HG02884 (cell line): ENCODE data around the gene ARID1B.
A peak's percentile ranks its signal among the peaks of the same experiment; 100 is the strongest.

Source experiments
- ATAC-seq: cut with Tn5 transposase; IDR thresholded peaks from one replicate; pipeline ENCODE4 v1.9.1; 2021; ENCODE audit warnings: mild to moderate bottlenecking, moderate library complexity; ENCODE audit not compliant: unreplicated experiment

Gene ARID1B

DNA sequence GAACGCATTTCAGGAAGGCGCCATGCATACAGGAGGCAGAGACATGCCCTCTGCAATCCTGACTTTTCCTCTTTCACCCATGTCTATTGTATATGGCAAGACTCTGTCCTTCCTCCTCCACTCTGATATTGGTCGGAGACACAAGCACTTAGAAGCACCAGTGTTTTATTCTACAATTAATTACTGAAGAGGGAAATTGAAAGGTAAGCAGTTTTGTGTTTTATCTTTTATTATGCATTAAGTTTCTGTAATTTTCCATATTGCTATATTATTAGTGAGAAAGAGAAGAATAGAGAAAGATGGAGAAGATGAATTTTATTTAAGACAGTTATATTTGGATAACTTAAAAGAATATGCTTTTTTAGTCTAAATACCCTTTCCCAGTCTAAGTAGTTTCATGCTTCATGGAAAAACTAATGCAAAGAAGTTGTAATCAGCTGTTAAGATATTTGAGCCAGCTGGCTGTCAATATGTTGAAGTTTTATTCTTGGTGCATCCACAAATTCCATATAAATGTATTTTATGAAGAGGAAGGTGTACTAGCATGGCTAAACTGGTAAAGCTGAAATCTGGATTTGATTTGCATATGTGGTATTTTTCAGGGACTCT, 13.6 kb downstream of the ARID1B start:
- no peak for ATAC-seq

DNA sequence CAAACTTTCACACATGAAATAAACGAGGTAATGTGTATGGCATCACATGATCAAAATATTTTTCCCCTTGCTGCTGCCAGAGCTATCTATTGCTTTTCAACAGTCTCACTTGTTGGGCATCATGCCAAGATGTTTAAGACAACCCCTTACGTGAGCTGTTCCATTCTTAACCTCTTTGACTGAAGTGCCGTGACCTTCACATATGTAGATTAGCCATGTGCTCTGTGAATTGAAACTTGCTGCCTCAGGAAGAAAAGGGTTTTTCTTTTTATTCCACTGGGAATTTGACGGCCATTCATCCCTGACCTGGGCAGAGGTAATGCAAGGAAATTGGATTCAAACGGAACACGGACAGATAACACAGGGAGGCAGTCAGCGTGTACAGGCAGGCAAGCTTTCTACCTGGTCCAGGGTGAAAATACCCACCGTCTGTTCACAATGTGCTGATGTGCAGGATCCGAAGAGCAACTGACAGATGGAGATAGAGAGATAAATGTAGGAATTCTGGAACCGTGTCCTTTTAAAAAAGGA, 14.2 kb downstream of the ARID1B start:
- peak; percentile 64 for ATAC-seq

DNA sequence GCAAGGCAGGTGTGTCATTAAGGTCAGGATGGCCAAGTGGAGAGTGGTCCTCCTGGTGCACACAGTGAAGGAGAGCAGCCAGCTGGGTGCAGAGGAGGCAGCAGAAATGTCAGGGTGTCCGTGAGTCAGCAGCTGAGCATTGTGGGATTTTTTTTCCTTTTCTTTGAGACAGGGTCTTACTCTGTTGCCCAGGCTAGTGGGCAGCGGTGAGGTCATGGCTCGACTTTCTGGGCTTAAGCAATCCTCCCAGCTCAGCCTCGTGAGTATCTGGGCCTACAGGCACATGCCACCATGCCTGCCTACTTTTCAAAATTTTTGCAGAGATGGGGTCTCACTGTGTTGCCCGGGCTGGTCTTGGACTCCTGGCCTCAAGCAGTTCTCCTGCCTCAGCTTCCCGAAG, 16.0 kb downstream of the ARID1B start:
- no peak for ATAC-seq

DNA sequence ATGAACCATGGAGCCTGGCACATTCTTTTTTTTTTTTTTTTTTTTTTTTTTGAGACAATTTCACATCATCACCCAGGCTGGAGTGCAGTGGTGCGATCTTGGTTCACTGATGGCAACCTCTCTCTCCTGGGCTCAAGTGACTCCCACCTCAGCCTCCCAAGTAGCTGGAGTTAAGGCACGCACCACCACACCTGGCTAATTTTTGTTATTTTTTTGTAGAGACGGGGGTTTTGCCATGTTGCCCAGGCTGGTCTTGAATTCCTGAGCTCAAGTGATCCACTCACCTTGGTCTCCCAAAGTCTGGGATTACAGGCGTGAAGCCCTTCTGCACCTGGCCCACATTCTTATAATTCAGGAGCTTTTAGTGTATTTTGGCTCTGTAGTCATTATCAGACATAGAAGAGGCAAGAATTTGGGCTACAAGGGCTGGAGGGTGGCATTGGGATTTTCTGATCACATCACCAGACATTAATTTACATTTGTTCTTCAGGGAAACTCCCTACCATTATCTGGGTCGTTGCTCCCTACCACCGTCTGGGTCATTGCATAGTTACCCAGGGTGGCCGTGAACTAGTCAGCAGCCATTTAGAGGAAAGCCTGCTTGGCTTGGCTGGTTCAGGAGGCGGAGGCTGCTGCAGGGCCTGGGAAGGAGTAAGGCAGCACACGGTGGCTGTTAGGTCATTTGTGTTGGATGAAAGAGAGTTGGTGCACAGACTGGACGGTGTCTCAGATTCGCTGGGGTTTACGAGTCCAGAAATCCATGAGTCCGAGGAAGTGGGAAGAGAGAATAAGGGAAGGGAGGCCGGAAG, 17.6 kb downstream of the ARID1B start:
- ATAC-seq = peak; percentile 59

DNA sequence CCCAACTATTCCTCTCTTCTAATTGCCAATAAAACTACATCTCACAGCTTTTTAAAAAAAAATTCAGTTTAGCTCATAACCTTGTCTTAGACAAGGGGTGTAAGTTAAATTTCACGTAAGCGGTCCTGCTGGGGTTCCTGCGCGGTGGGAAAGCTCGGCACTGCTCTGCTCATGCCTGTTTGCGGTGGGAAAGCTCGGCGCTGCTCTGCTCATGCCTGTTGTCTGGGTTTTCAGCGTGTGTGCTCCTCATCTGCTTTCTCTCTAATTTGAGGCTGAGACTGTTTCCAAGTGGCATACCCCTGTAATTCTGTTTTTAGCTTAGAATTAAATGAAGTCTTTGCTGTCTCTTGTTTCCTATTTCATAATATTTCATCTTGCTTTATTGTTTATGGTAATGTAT, 18.6 kb downstream of the ARID1B start:
- ATAC-seq = no peak

DNA sequence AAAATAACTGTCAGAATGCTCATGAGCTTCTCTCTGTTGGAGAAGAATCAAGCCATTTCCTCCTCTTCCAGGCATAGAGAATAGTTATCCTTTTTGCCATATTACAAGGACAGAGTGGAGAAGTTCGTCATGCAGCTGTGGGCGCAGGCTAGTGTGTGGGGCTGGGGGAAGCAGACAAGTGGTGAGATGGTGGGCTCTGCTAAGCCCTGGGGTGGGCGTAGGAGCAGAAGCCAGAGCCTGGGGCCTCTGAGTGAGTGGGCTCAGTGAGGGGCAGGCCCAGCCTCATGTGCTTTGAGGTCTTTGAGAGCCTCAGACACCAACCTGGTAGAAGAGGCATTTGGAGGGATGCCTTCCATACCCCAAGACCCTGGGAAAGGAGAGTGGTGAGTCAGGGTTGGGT, 19.4 kb downstream of the ARID1B start:
- ATAC-seq = no peak

DNA sequence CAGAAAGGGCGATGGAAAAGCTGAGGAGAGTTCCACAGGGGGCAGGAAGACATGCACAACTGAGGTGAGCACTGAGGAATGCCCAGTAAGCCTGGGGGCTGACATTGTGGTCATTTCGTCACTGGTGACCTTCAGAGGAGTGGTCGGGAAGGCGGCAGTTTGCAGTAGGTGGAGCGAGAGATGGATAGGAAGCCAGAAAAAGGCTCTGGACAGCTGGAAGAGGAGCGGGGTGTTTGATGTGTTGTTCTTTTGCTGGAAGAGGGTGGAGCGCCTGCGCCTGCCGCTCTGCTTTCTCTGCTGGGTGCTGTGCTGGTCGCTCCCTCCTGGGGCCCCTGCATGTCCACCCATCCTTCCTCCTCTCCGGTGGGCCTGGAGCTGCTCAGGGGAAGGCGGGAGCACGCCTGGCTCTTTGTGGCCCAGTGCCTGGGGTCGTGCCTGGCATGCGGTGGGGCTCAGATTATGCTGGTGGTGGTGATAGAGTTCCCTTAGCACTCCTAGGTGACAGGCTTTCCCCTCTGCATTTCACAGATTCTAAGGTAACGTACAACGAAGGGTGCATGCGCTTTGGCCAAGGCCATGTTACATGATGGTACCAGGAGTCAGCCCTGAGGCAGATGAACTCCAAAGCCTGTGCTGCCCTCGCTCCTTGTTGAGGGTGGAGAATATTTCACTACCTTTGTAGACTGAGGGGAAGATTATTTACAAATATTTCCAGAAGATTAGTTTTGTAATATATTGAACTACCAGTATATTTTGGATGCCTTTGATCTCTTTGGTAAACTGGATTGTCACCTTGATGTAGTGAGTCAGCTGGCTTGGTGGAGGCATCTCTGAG, 20.9 kb downstream of the ARID1B start:
- no peak for ATAC-seq

DNA sequence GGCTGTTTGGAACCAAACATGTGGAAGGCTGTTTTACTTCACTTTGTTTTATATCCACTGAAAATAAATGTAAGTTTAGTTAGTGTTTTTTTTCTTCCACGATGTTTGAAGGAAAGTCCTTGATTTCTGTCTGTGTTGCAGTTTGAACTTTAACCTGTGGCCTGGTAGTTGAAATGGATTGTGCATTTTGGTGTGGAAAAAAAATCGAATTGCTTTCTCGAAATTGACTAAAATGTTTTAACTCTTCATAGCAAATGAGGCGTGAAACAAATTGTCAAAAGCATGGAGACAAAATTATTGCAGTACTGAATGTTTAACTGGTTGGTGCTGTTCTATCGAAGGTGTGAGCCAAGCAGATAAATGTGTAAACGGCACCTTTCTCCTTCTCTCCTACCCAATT, 24.5 kb downstream of the ARID1B start:
- ATAC-seq = no peak

DNA sequence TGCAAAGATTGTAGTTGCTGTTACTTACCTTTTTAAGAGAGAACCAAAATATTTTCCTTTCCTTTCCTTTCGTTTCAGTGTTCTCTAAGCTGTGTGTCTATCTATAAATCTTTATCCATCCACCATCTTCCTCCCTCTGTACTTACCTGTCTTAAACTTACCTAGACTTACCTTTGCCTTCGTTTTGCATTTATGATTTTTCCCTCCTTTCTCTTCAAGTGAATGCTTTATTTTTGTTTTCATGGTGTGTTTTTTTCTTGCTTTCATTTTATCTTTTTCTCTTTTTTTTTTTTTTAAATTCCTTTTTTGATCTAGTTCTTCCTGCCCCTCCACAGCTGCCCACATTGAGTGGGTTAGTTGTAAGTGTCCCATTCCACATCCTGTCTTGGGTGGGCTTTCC, 26.2 kb downstream of the ARID1B start:
- no peak for ATAC-seq

DNA sequence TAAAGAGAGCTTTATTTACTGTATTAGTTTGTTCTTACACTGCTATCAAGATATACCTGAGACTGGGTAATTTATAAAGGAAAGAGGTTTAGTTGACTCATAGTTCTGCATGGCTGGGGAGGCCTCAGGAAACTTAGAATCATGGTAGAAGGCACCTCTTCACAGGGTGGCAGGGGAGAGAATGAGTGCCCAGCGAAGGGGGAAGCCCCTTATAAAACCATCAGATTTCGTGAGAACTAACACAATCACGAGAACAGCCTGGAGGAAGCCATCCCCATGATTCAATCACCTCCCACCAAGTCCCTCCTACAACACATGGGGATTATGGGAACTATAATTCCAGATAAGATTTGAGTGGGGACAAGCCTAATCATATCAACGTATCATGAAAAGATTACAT, 27.2 kb downstream of the ARID1B start:
- ATAC-seq = no peak

DNA sequence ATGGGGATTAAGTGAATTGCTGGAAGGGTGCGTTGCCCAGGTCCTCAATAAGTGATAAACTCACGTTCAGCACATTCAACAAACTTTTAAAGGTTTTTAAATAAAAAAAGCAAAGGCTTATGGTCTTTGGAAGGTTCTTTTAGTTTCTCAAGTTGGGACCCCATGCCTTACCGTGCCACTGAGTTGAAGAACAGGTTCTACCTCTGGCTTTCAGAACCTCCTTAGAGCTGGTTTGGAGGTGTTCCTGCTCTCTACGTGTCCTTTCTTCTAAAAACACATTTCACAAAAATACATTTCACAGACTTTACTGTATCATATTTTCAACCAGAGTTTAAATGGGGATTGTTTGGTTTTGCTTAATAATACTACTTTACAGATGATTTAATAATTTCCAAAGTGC, 29.0 kb downstream of the ARID1B start:
- no peak for ATAC-seq

DNA sequence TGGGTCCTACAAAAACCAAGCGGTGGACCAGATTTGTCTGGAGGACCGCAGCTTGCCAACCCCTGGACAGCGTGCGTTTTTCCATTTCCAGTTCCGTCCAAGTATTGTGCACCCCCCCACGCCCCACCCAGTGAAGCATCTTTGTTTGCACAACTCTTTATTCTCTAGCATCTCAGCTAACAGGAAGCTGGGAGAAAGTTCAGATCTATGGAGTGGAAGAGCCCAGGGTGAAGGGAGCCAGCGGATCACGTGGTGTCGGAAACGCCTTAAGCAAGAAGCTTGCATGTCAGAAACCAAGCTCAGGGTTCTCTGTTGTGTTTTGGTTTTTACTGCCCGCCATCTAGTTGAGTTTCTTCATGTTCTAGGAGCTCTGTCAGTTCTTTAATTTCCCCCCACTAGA, 29.9 kb downstream of the ARID1B start:
- ATAC-seq = no peak

DNA sequence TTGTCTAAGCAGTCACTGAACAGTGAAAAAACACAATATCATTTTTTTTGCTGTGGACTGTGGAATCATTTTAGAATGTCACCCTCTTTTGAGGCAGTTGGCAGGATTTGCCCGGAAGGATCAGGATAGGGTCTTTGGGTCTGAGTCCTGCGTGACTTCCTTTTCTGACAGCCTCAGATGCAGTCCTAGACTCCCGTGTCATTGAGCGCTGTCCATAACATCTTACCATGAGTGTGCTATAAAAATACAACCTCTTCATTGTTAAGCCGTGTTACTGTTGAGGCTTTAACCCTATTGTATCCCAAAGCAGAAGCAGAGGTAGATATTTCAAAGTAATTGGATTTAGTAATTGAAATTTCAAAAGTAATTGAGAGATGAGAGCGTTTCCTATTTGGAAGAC, 30.6 kb downstream of the ARID1B start:
- no peak for ATAC-seq

DNA sequence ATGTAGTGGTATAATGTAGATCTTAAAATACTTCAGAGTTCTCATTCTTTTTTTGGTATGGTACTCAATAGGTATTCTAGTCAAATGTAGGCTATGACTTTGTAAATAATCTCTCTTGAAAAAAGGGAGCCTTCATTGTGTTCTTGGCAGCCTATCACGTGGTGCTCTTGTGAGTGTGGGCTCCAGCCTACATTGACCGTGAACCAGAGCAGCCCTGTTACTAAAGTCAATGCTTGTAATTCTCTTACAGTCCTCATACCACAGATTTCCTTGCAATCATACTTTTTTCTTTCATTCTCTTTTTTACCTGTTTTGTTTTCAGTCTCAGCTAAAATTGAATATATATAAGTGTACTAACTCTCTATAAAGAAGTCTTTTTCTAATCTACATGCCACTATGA, 31.1 kb downstream of the ARID1B start:
- ATAC-seq = peak; percentile 47

DNA sequence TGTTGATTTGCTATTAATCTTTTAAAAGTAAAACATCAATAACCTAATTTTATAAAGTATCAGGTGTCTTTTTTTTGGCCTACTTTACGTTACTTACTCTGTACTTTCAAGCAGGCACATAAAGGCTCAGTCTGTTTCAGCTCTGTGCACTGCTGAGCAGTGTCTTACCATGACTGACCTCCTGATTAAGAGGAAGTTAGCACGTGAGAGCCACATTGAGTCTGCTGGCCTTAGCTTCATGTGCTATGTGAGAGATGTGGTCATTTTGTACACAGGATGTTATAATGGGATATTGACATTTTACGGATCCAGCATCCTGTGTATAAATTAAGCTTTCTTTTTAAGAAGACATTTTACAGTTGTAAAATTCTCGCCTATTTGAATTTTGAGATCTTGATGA, 31.9 kb downstream of the ARID1B start:
- ATAC-seq = peak; percentile 79

DNA sequence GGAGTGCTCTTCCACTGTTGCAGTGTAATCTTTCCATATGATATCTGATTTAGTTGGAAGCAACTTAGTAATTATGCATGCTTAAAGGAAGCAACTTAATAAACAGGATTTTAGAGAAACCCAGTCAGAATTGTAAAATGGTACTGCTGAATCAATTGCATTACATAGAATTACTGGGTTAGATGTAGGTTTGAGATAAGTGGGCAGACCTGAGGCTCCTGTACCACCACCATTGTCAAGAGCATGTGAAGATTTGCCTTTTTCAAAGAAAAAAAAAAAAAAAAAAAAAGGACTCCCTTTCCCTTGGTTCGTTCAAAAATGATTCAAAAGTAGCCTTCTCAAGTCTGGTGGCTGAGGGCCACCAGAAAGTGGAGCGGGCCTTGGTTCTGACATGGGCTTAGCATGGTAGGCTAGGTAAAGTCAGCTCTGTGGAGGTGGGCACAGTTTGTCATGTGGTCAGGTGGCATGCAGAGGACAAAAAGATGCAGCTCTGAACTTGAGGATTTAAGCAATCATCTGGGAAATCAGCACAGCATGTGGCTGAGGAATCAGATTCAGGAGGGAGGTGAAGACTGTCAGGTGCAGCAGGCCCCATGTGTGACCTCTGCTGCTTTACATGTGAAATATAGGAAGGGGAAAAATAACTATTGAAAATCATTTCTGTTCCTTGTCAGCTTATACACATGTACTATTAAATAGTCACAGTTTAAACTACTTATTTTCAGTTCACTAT, 32.4 kb downstream of the ARID1B start:
- no peak for ATAC-seq

DNA sequence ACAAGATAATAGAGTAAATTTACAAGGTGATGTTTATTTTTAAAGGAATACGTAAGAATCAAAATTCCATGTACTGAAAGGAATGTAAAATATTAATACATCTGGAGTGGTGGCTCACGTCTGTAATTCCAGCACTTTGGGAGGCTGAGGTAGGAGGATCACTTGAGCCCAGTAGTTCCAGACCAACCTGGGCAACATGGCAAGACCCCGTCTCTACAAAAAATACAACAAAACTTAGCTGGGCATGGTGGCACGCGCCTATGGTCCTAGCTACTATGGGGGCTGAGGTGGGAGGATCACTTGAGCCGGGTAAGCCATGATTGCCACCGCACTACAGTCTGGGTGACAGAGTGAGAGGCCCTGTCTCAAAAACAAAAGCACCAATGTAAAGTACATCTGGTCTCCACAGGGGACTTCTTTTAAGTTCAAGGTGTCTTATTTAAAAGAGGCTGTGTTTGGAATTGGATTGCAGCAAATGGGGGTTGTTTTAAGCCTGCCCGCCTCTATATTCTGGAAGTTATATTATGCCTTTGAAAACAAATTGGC, 36.9 kb downstream of the ARID1B start:
- ATAC-seq = no peak

DNA sequence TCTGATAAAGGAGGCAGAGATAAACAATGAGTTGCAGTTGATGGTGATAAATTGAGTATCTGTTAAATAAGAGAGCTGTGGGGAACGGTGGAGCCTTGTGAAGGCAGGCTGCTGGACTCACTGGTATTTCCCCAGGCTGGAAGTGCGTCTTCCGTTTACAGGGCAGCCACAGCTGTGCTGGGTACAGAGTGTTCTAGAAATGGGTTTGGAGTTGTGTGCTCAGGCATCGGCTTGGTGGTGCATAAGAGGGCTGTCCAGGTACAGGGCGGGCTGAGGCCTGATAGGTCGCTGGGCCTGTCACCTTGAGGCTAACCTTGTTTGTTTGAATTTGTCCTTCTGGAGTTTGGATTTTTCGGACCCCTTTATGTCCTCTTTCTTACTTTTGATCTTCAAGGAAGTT, 39.3 kb downstream of the ARID1B start:
- ATAC-seq = no peak

DNA sequence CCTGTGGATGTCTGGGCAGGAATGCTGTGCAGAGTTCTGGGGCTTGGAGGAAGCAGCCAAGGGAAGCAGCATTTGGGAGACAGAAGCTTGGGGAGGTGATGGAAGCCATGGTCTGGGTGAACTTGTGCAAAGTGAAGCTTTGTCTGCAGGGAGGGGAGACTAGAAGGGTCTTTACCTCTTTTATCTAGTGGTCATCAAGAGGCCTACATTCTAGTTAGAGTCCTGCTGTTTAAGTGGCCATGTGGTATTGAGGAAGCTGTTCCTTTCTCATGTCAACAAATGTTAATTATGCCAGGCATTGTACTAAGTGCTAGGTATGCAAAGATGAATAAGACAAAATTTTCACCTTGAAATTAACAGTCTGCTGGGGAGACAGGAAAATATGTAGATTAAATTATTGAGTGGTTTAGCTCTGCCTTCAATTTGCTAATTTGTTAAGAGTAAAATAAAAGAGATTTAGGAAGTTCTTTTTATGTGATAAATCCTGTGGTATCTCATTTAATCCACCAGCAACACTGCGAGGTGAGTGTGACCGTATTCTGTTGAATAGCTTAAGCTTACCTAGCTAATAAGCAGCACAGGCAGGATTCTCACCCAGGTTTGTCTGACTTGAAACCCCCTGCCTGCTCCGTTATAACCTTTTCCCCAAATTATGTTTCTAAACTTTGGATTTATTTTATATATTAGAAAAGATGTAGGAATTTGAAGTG, 43.1 kb downstream of the ARID1B start:
- ATAC-seq = no peak

DNA sequence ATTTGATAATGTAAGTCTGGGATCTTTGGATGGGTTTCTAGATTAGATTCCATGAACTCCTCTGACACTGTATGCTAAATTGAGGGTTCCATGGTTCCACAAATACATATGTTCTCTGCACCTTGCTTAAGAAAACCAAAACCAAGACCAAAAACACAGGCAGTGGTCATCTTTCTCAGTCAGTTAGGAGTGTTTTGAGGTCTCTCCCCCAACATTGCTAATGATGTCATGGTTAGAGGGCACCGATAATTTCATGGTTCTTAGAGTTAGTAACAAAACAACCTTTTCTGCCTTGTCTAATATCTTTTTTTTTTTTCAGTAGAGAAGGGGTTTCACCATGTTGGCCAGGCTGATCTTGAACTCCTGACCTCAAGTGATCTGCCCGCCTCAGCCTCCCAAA, 44.5 kb downstream of the ARID1B start:
- no peak for ATAC-seq
